Measurements from ENCODE around the gene MYO7B. TPM values are rescaled to one million over a fixed set of nuclear protein-coding genes. Genes with fewer than 3 reads are reported as not detected.

Gene MYO7B
- total and polyA plus RNA-seq, 7 donors: 0.28 to 0.61 (median 0.49) TPM

DNA sequence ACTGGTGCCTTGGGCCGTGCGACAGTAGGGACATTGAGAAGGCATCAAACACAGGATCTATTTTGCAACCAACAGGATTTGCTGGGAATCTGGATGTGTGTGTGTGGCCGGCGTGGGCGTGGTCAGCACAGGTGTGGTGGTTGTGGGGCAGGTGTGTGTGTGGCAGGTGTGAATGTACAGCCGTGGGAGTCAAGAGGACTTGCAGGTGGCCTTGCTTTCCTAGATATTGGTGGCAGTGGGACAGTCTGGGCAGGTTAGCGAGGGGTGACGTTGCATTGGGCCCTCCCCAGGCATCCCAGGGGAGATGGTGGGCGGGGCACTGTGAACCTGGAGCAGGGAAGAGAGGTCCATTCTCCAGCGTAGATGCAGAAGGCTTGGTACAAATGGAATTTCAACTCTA, 143.0 kb downstream of the MYO7B start:
- no peak for ATAC-seq
- Histone ChIP-seq H3K4me1 (peaks cover 9% of the 10 kb centered on the region), H3K27me3 (ENCODE audit: insufficient read depth in 3 of 3, low read length in 2 of 3) (peaks cover 0 to 12% (median 7%) of the 10 kb centered on the region in 3 donors)

DNA sequence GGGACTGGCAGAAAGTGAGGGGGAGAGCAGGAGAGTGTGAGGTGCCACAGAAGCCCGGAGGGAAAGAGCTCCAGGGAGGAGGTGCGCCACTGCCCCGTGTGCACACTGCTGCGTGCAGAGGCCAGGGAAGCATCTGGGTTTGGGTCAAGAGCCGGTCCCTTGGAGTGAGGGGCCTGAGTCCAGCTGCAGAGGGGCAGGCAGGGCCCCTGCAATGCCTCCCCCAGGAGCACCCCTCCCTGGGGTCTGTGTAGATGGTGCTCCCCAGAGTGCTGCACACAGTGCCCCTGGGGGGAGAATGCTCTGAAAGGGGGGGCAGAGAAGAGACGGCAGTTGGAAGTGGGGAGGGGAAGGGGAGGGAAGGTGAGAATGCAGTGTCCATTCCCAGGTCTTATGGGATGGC, 143.5 kb downstream of the MYO7B start:
- peaks cover 0 to 12% (median 7%) of the 10 kb centered on the region in 3 donors for H3K27me3 ChIP-seq (ENCODE audit: insufficient read depth in 3 of 3, low read length in 2 of 3)
- peaks cover 9% of the 10 kb centered on the region for H3K4me1 ChIP-seq
- no peak for DNase-seq
- ATAC-seq: no peak
- H3K4me3 ChIP-seq: no peak overlapping the region
- no peaks in the 10 kb centered on the region for H3K9me3 ChIP-seq
- H3K36me3 ChIP-seq (ENCODE audit: insufficient read depth in 1 of 2, low read depth in 1 of 2): no peaks in the 10 kb centered on the region
- intact Hi-C loops (cut with DNase I): no loop called here
- H3K27ac ChIP-seq: no peak overlapping the region
- TF ChIP-seq, protein P1, sequence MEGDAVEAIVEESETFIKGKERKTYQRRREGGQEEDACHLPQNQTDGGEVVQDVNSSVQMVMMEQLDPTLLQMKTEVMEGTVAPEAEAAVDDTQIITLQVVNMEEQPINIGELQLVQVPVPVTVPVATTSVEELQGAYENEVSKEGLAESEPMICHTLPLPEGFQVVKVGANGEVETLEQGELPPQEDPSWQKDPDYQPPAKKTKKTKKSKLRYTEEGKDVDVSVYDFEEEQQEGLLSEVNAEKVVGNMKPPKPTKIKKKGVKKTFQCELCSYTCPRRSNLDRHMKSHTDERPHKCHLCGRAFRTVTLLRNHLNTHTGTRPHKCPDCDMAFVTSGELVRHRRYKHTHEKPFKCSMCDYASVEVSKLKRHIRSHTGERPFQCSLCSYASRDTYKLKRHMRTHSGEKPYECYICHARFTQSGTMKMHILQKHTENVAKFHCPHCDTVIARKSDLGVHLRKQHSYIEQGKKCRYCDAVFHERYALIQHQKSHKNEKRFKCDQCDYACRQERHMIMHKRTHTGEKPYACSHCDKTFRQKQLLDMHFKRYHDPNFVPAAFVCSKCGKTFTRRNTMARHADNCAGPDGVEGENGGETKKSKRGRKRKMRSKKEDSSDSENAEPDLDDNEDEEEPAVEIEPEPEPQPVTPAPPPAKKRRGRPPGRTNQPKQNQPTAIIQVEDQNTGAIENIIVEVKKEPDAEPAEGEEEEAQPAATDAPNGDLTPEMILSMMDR (IDR thresholded peaks at IDR 0.05): no peak
- 77 to 87% (median 86%) methylated on average over 6 of the region's 6 CpGs for WGBS, 3 donors

More for the DNA sequence above, 143.0 kb downstream of the MYO7B start:
- TF ChIP-seq, protein P1 (IDR thresholded peaks at IDR 0.05): no peak
- H3K27ac ChIP-seq: no peak overlapping the region
- H3K36me3 ChIP-seq (ENCODE audit: insufficient read depth in 1 of 2, low read depth in 1 of 2): no peaks in the 10 kb centered on the region
- no peaks in the 10 kb centered on the region for H3K9me3 ChIP-seq
- WGBS, 3 donors: 82 to 86% (median 86%) methylated on average over 10 of the region's 10 CpGs
- H3K4me3 ChIP-seq: no peak overlapping the region
- intact Hi-C loops (cut with DNase I): no loop called here
- no peak for DNase-seq

DNA sequence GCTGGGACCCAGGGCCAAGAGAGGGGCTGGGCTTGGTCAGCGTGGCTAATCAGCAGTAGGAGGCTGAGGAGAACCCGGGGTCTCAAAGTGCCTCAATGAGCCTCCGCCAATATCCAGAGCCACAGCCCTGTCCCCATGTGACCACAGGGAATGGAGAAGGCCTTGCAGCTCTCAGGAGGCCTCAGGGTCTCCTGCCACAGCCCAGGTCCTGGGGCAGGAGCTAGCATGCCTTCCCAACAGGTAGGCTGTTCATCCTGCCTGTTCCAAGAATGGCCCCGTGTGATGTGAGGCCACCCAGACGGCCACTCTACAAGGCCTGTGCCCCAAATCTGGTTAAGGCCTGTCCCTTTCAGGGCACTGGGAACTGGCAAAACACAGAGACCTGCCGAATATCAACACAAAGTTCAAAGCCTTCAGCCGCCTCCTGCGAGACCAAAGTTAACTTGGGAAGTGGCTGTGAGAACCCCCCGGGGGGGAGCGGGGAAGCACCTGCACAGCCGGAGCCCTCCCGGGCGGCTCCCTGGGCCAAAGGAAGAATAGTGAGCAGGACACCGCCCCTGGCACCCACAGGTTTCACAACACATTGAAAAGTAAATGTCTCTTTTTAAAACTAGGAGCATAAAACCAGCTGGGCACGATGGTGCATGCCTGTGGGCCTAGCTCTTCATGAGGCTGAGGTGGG, 144.3 kb downstream of the MYO7B start:
- DNase-seq: no peak
- Histone ChIP-seq H3K27me3 (ENCODE audit: insufficient read depth in 3 of 3, low read length in 2 of 3) (peaks cover 0 to 5% (median 3%) of the 10 kb centered on the region in 3 donors), H3K27ac (no peak overlapping the region), H3K4me3 (peak overlapping the region; percentile 59), H3K9me3 (no peaks in the 10 kb centered on the region), H3K4me1 (peaks cover 9% of the 10 kb centered on the region), H3K36me3 (ENCODE audit: insufficient read depth in 1 of 2, low read depth in 1 of 2) (no peaks in the 10 kb centered on the region)
- WGBS, 3 donors: 86 to 87% (median 86%) methylated on average over 15 of the region's 15 CpGs
- ATAC-seq: no peak
- intact Hi-C loops (cut with DNase I): no loop called here
- TF ChIP-seq, protein P1 (IDR thresholded peaks at IDR 0.05): no peak

DNA sequence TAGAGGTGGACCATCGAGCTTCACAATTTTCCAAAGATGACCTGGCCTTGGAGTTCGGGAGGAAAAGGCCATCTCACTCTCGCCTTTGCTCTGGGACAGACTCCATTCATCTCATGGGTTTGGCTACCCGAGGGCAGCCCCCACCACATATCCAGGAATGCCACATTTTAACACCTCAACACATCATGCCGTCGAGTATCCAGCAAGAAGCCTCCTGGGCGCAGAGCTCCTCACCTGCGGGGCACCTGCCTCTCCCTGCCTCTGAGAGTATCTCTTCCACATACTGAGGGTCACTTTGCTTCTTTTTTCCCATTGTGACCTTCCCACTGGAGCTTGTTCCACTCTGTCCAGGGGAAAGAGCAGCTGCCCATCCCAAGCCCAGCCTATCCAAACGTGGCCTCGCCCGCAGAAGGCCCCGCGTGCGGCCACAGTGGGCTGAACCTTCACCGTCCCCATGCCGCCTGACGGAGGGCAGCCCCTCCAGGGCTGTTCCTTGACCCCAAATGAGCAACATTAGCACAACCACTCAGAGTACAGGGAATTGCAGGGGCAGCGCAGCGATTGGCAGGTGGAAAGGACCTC, 145.3 kb downstream of the MYO7B start:
- Histone ChIP-seq H3K4me3 (peak overlapping the region; percentile 59), H3K4me1 (peaks cover 6% of the 10 kb centered on the region), H3K36me3 (ENCODE audit: insufficient read depth in 1 of 2, low read depth in 1 of 2) (no peaks in the 10 kb centered on the region), H3K27me3 (ENCODE audit: insufficient read depth in 3 of 3, low read length in 2 of 3) (no peaks in the 10 kb centered on the region), H3K9me3 (no peaks in the 10 kb centered on the region), H3K27ac (no peak overlapping the region)
- intact Hi-C loops (cut with DNase I): no loop called here
- ATAC-seq (peak in 2 of 4 donors; percentile 5 to 16), DNase-seq (no peak)
- TF ChIP-seq, protein P1 (IDR thresholded peaks at IDR 0.05): no peak
- 53 to 67% (median 55%) methylated on average over 19 of the region's 19 CpGs for WGBS, 3 donors

All from psoas muscle (tissue), 8 donors.